Kidney (tissue), 11 donors: ENCODE measurements around the gene LIMS4. TPM values are rescaled to one million over a fixed set of nuclear protein-coding genes. Genes with fewer than 3 reads are reported as not detected.
A peak's percentile ranks its signal among the peaks of the same experiment; 100 is the strongest.
"Not testable (repeated sequence)": the region's sequence is repeated elsewhere in the genome, so short reads cannot be mapped to it uniquely, and the experiment has no call there.

Experiments used
- DNase-seq, 5 donors: peaks; one replicate each; pipeline ENCODE4 v3.0.0-alpha.2; 2013 to 2020
- FAIRE-seq: peaks from 2 replicates; lab custom pipeline; 2012; peaks lifted over from hg19 to GRCh38; lab: Jason Lieb, UNC
- H3K27ac ChIP-seq, 2 donors: one replicate each; pipeline ENCODE4 v1.7.0; 2013; ENCODE audit warnings: low read depth in 2 of 2, low read length in 2 of 2, inconsistent platforms in 1 of 2
- H3K27me3 ChIP-seq: one replicate; pipeline ENCODE4 v1.7.1; 2013; ENCODE audit warnings: low read length, inconsistent platforms; ENCODE audit not compliant: control insufficient read depth, insufficient read depth
- H3K36me3 ChIP-seq, 3 donors: one replicate each; pipeline versions ENCODE4 v1.7.0 to v1.7.1; 2013; ENCODE audit warnings: low read length in 3 of 3, control low read depth in 1 of 3, inconsistent platforms in 1 of 3; ENCODE audit not compliant: insufficient read depth in 3 of 3, control insufficient read depth in 2 of 3
- H3K4me1 ChIP-seq, 3 donors: one replicate each; pipeline versions ENCODE4 v1.7.0 to v1.7.1; 2013; ENCODE audit warnings: low read length in 3 of 3, inconsistent platforms in 1 of 3, low read depth in 1 of 3; ENCODE audit not compliant: control insufficient read depth in 2 of 3, insufficient read depth in 2 of 3
- H3K4me3 ChIP-seq, 3 donors: one replicate each; pipeline versions ENCODE4 v1.7.0 to v1.8.1; 2013; ENCODE audit warnings: low read length in 3 of 3, control low read depth in 1 of 3, inconsistent platforms in 1 of 3
- H3K9ac ChIP-seq, 3 donors: one replicate each; pipeline versions ENCODE4 v1.7.0 to v1.7.1; 2013; ENCODE audit warnings: low read length in 3 of 3, control low read depth in 1 of 3, inconsistent platforms in 1 of 3
- H3K9me3 ChIP-seq, 3 donors: one replicate each; pipeline versions ENCODE4 v1.7.0 to v1.7.1; 2013; ENCODE audit warnings: low read length in 3 of 3, control low read depth in 1 of 3, inconsistent platforms in 1 of 3; ENCODE audit not compliant: control insufficient read depth in 2 of 3, insufficient read depth in 1 of 3
- intact Hi-C: fragments of 100-400 bp; cut with DNase I; formaldehyde crosslinking; loops from one replicate; pipeline ENCODE4 v1.11.1; 2022
- polyA plus RNA-seq: library from polyadenylated mRNA; stranded (reverse); fragments of 350-450 nt; fragmentation: Illumina TruSeq; extraction: RNeasy Lipid Tissue Mini Kit (QIAGEN cat#74804); gene quantifications from one replicate; pipeline ENCODE4 v1.2.3, GENCODE V29; 2014; ENCODE audit warnings: low read depth, low replicate concordance; ENCODE audit not compliant: insufficient read depth
- total RNA-seq: library from RNA; stranded (reverse); fragmentation: NEBNext Ultra II Directional; extraction: Animal tissue kit (Norgen Biotek cat#: 25700); gene quantifications from one replicate; pipeline ENCODE4 v1.2.1, GENCODE V29; 2021
- donor health status: control.
- donor health status: control.
- donor health status: DM: yes; HTN: yes; CAD: no.
- donor health status: Normal renal cell carcinoma (clear cell type).

Gene LIMS4
- total and polyA plus RNA-seq, 2 donors from 2014 or later, result 2.9 to 5.5 TPM

GRCh38 chr2:110443305-110444005 lies 29.2 kb downstream of the LIMS4 start:
- DNase-seq, H3K9ac ChIP-seq, H3K4me1 ChIP-seq, H3K27ac ChIP-seq, H3K9me3 ChIP-seq, H3K27me3 ChIP-seq, H3K4me3 ChIP-seq, intact Hi-C loops, FAIRE-seq, H3K36me3 ChIP-seq: not testable (repeated sequence)

- not testable (repeated sequence) for DNase-seq
Measured at GRCh38 chr2:110441905-110442304, 30.7 kb downstream of the LIMS4 start.

GRCh38 chr2:110434565-110434964 lies 38.1 kb downstream of the LIMS4 start:
- H3K27ac ChIP-seq, H3K9me3 ChIP-seq, intact Hi-C loops, H3K36me3 ChIP-seq, DNase-seq, H3K27me3 ChIP-seq, H3K4me3 ChIP-seq, H3K9ac ChIP-seq, FAIRE-seq, H3K4me1 ChIP-seq: not testable (repeated sequence)

More at GRCh38 chr2:110441905-110442304, 30.7 kb downstream of the LIMS4 start:
- H3K9me3 ChIP-seq, H3K4me3 ChIP-seq, H3K4me1 ChIP-seq, H3K9ac ChIP-seq, H3K27ac ChIP-seq, FAIRE-seq, intact Hi-C loops, H3K36me3 ChIP-seq, H3K27me3 ChIP-seq: not testable (repeated sequence)

- H3K4me3 ChIP-seq, H3K36me3 ChIP-seq, H3K9ac ChIP-seq, DNase-seq, H3K27me3 ChIP-seq, H3K9me3 ChIP-seq, H3K27ac ChIP-seq, intact Hi-C loops, H3K4me1 ChIP-seq, FAIRE-seq: not testable (repeated sequence)
Measured at GRCh38 chr2:110425725-110426124, 46.9 kb downstream of the LIMS4 start.

- H3K4me3 ChIP-seq, H3K27ac ChIP-seq, H3K27me3 ChIP-seq, H3K4me1 ChIP-seq, H3K36me3 ChIP-seq, intact Hi-C loops, H3K9ac ChIP-seq, H3K9me3 ChIP-seq, FAIRE-seq: not testable (repeated sequence)
- peak in 3 of 5 donors; percentile 0 to 13 (median 3) for DNase-seq
Measured at GRCh38 chr2:110424421-110424820, 48.2 kb downstream of the LIMS4 start.

GRCh38 chr2:110423574-110423962 lies 49.0 kb downstream of the LIMS4 start:
- H3K27me3 ChIP-seq, DNase-seq, H3K27ac ChIP-seq, H3K4me1 ChIP-seq, H3K36me3 ChIP-seq, FAIRE-seq, H3K9me3 ChIP-seq, H3K4me3 ChIP-seq, intact Hi-C loops, H3K9ac ChIP-seq: not testable (repeated sequence)

GRCh38 chr2:110422852-110423573 lies 49.6 kb downstream of the LIMS4 start:
- H3K27me3 ChIP-seq, H3K9me3 ChIP-seq, H3K4me3 ChIP-seq, H3K27ac ChIP-seq, H3K36me3 ChIP-seq, intact Hi-C loops, H3K9ac ChIP-seq, DNase-seq, H3K4me1 ChIP-seq, FAIRE-seq: not testable (repeated sequence)

- H3K27ac ChIP-seq, DNase-seq, intact Hi-C loops, H3K9me3 ChIP-seq, H3K9ac ChIP-seq, H3K36me3 ChIP-seq, H3K4me1 ChIP-seq, H3K27me3 ChIP-seq, H3K4me3 ChIP-seq, FAIRE-seq: not testable (repeated sequence)
Measured at GRCh38 chr2:110420641-110421354, 51.8 kb downstream of the LIMS4 start.
